GM18499 (cell line): ENCODE results near the gene HSF4.

Source experiments
- ATAC-seq: cut with Tn5 transposase; IDR thresholded peaks from one replicate; pipeline ENCODE4 v1.9.1; 2021; ENCODE audit warnings: moderate number of reproducible peaks; ENCODE audit not compliant: insufficient read depth, unreplicated experiment

The HSF4 gene

DNA sequence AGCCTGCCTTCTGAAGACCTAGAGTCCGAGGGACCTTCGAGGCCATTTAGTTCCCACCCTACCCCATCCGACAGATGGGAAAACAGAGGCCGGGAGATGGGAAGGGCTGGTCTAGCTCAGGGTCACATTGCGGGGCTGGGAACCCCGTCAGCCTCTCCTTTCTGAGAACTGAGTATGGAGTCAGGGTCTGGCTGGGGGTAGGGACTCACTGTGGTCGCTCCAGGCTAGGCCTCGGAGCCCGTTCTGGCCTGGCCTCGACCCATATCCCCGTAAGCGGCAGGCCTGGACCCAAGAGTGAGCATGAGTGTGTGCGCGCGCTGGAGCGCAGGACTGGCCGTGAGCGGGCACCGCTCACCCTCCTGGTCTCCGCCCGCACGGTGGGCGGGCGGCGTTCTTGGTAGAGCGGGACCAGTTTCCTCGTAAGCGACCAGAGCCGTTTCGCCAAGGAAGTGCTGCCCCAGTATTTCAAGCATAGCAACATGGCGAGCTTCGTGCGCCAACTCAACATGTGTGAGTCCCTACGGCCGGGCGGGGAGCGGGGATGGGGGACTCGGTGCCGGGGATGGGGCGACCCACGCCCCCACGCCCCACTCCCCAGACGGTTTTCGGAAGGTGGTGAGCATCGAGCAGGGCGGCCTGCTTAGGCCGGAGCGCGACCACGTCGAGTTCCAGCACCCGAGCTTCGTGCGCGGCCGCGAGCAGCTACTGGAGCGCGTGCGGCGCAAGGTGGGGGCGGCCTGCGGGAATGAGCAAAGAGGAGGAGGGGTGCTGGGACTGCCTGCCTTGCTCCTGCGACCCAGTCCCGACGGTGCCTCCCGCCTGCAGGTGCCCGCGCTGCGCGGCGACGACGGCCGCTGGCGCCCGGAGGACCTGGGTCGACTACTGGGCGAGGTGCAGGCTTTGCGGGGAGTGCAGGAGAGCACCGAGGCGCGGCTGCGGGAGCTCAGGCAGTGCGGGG lies 855 bp downstream of the HSF4 start:
- no peak for ATAC-seq

DNA sequence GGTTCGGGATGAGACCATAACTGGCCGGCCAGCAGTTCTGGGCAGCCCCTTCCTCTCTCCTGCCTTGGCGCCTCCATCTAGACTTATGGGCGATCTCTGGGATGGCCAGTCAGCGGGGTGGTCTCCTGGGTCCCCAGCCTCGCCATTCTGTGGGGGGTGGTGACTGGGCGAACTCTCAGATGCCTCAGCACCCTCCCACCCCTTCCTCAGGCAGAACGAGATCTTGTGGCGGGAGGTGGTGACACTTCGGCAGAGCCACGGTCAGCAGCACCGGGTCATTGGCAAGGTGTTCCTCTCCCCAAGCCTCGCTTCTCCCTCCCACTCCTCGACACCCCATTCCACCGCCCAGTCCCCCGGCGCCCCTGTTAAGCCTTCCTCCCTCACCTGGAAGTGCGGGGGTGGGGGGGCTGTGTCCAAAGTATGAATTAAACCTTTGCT lies 1.6 kb downstream of the HSF4 start:
- no peak for ATAC-seq

DNA sequence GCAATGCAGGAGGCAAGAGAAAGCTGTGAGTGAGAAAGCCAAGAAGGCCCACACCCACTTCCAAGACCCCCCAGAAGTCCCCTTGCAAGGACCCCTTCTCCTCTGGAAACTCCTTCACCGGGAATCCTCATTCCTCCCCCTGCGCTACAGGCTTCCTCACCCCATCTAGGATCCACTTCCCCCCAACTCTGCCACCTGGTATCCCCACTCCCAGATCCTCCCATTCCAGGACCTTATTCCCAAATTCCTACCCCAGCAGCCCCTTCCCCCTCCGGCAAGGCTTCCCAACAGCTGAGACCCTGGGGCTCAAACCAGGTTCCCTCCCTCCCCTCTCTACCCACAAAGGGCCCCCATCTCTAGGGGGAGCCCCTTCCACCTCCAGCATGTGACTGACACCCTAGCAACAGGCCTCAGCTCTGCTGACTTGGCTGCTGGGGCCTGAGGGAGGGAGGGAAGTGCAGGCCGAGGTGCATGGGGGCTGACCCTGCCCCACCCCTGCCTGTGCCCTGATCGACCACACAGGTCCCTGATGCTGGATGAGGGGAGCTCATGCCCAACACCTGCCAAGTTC lies 2.1 kb downstream of the HSF4 start:
- ATAC-seq = no peak

DNA sequence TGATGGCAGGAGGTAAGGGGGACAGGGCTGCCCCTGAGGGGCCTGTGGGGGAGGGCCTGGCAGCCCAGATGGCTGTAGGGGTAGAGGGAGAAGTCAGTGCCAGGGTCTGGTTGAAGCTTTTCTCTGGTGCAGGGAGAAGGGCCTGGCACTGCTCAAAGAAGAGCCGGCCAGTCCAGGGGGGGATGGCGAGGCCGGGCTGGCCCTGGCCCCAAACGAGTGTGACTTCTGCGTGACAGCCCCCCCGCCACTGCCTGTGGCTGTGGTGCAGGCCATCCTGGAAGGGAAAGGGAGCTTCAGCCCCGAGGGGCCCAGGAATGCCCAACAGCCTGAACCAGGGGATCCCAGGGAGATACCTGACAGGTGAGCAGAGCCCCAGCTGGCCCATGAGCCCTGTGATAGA lies 3.0 kb downstream of the HSF4 start:
- ATAC-seq = no peak

DNA sequence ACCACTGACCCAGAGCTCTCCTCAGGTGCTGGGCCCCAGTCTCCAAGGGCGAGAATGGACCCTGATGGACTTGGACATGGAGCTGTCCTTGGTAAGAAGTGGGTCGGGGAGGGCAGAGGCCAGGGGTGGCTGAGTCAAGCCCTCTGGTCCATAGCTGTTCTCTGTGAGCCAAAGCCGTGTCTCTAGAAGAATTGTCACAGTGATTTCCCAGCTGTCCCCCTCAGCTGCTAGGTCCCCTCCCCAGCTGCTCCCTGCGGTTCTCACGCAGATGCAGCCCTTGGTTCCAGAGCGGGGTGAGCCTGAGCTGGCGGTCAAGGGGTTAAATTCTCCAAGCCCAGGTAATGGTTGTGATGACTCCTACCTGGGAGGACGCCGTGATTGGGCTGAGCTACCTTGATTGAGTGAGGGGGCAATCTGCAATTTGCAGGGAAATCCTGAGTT lies 4.5 kb downstream of the HSF4 start:
- ATAC-seq = no peak

DNA sequence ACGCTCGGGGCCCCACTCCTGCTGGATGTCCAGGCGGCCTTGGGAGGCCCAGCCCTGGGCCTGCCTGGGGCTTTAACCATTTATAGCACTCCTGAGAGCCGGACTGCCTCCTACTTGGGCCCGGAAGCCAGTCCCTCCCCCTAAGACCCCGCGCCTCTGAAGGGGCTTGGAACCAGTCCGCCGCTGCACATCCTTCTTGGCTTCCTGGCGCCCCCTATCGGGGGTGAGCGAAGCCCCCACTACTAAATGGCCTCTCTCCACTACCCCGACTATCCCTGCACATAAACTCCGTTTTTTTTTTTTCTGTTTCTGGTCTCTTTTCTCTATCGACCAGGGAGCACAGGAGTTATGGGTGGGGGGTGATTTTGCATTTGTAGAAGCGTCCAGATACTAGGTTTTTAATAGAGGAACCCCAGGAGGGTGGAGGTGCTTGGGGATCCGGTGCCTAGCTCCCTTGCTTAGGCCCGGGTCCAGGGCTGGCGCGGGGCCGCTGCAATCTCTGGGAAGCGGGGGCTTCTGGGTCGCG lies 5.2 kb downstream of the HSF4 start:
- no peak for ATAC-seq

DNA sequence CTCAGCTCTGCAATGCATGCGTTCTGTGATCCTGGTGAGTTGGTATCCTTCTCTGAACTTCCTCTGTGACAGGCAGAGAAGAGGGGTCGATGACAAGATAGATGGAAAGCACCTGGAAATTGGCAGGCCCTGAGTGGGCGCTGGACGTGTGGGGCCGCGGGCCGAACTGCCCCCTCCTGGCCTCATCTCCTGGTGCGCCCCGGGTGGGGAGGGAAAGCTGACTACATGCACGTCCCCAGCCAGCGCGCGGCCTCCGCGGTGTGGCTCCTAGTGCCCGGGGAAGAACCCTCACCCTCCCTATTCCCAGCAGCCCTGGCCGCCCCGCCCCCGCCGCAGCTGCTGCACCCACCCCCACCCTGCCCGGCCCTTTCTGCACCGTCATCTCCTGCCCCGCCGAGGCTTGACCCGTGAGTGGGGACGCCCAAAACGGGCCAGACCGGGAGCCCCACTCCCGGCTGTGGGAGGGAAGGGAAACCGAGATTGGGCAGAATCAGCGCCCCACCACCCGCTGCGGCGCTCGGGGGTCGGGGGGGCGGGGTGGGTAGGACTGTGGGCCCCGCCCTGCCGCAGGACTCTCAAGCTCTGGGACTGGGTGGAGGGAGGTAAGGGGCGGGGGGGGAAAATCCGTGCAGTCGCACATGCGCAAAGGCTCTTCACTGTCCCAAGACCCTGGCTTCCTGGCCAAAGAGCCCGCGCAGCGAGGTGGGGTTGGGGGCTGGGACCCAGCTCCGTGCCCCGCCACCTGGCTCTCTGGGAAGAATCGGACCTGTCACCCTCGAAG lies 5.8 kb downstream of the HSF4 start, which contains the start of gene NOL3:
TSS of gene NOL3 (plus strand) at position 371 of the 781 bp plus-strand sequence.
- ATAC-seq = no peak

DNA sequence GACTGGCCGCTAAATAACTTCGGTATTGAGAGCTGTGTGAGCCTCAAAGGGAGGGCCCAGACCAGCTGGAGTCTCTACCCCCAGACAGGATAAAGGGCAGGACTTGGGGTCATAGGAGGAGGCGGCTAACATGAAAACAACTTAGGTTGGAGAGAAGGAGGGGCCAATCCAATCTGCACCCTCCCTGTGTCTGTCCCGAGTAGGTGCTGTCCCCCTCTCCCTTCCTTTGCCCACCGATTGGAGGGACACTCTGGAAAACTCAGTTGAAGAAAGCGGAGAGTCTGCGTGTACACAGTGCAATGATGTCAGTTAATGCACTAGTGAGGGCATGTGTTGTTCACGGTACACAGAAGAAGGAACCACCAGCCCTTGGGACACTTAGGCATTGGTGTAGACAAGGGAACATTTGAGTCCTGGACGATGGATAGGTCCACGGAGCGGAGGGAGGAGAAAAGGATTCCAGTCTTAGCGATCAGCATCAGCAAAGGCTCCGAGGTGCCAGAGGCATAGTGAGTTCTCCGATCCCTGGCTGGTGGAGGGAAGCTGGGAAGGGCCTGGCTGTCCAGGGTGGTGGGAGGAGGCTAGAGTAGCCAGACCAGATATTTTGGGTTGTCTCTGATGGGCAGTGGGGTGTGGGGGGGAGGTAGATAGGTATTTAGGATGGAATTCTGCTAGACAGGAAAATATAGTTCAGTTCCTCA lies 6.6 kb downstream of the HSF4 start:
- ATAC-seq = no peak

DNA sequence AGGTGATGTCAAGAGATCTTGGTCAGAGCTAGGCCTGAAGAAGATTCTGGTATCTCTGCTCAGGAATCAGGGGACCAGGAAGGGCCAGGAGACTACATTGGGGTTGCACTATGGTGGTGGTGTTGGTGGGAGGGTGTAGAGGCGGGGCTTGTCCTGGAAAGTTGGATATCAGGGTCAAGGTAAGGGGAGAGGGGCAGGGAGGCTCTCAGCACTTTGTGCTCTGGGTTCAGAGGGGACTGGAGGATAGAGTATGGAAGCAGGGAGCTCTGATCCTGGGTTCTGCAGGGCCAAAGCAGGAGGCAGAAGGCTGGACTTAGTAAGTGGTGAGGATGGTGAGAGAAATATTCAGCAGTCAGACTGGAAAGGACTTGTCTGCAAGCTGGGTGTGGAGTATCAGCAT lies 8.8 kb downstream of the HSF4 start:
- ATAC-seq = no peak

DNA sequence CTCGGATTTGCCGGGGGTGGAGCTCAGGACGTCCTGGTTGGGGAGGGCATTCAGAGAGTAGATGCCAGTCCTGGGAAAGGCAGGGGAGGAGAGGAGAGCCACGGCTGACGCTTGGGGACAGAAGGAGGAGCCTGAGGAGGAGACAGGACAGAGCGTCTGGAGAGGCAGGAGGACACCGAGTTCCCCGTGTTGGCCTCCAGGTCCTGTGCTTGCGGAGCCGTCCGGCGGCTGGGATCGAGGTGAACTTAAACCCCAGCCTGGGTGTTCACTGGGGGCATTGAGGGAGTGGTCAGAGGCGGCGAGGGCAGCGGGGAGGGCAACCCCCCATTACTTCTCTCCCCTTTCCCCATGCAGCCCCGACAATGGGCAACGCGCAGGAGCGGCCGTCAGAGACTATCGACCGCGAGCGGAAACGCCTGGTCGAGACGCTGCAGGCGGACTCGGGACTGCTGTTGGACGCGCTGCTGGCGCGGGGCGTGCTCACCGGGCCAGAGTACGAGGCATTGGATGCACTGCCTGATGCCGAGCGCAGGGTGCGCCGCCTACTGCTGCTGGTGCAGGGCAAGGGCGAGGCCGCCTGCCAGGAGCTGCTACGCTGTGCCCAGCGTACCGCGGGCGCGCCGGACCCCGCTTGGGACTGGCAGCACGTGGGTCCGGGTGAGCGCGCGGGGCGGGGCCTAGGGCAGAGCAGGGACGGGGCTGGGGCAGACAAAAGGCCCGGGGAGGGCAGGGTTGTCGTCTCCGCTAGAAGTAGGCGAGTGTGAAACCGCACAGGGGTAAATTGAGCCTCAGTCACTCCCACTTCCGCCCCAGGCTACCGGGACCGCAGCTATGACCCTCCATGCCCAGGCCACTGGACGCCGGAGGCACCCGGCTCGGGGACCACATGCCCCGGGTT lies 9.5 kb downstream of the HSF4 start:
- no peak for ATAC-seq

DNA sequence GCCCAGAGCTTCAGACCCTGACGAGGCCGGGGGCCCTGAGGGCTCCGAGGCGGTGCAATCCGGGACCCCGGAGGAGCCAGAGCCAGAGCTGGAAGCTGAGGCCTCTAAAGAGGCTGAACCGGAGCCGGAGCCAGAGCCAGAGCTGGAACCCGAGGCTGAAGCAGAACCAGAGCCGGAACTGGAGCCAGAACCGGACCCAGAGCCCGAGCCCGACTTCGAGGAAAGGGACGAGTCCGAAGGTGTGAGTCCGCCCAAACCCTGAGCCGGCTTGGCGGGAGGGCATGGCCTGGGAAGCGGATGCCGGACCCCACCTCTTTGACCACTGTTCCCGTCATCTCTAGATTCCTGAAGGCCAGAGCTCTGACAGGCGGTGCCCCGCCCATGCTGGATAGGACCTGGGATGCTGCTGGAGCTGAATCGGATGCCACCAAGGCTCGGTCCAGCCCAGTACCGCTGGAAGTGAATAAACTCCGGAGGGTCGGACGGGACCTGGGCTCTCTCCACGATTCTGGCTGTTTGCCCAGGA lies 10.2 kb downstream of the HSF4 start:
- no peak for ATAC-seq

DNA sequence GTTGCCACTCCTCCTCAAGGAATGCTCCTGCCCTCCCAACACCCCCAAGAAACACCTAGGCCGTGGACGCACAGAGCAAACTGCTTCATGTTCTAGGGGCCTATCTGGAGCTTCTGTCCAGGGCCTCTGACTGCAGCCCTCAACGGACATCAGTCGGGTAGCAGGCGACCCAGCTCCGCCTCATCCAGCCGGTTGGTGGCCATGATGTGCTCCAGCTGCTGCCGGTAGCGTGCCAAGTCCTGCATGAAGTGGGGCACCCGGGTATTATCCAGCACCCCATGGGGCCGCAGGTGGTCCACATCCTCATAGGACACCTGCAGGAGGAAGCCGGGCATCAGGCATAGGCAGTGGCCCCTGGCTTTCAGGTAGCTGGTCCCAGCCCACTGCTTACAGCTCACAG lies 12.1 kb downstream of the HSF4 start:
- ATAC-seq = no peak

DNA sequence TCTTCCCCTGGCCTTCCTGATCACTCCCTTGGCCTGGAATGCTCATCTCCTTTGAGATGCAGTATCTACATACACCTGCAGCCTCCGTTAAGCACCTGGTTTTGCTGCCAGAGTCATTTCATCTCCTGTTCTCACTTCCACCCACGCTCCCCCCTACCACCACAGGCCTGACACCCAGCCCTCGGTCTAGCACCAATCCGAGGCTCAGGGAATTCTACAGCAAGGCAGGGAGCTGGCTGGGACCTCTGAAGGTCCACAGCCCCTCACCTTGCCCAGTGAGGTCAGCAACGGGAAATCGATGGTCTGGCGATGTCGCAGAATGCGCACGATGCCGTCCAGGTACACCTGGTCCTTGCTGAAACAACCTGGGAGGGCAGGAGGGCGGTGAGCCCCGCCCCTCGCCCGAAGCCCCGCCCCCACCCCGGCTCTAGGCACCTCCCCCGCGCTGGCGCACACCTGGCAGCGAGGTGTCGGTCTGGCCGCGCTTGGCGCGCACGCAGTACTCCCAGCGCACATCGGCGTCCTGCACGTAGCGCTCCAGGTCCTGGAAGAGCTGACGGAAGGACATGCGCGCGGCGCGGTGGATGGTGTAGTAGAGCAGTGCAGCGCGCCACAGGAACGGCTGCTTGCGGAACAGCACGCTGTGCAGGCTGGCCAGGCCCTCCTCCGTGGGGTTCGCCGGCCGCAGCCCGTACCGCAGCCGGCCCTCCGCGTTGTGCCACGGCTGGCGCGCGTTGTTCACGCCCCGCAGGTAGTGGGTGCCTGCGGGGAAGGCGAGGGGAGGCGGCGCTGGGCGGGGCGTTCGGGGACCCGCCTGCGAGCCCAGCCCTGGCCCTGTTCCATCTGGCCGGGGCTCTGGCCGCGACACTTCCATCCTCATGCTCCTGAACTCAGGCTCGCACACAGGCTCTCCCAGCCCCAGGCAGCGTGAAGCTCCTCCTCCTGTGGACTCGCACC lies 13.5 kb downstream of the HSF4 start:
- no peak for ATAC-seq

DNA sequence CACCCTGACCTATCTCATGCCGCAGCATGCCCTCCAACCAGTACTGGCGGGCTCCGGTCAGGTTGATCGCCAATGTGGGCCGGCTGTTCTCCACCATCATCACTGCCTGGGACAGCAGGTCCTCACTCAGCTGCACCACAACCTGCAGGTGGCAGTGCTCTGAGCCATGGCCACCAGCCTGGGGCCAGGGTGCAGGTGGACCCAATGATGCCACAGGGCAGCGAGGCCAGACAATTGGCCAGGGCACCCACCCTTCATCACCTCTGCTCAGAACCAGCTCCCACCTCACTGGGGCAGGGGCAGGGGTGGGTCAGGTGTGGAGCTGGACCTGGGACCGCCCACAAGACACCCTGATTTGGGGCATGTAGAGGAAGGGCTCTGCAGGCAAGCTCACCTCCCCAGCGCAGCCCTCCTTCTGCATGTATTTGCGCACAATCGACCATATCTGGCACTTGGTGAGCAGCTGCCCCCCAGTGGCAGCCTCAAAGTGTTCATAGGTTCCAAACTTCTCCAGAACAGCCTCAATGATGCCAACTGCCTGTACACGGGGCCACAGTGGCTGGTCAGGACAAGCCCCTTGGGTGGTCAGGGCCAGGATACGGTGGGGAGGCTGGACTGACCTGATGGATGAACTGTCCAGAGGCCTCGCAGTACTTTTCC lies 15.0 kb downstream of the HSF4 start:
- no peak for ATAC-seq

DNA sequence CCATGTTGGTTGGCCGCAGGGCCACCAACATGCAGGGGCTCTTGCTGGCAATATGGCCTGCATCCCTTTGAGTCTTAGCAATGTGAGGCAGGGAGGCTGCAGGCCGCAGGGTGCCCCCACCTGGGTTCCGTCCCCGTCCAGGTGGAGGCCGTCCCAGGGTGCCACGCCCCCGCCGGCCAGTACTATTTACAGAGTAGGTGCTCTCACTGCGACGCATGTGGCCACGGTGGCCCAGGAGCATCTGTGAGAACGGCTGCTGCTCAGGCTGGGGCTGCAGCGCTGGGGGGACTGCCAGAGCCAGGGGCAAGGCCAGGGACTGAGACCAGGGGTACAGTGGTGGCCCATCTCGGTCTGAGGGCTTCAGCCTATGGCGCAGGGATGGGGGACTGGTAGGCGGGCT lies 15.6 kb downstream of the HSF4 start:
- ATAC-seq = no peak

DNA sequence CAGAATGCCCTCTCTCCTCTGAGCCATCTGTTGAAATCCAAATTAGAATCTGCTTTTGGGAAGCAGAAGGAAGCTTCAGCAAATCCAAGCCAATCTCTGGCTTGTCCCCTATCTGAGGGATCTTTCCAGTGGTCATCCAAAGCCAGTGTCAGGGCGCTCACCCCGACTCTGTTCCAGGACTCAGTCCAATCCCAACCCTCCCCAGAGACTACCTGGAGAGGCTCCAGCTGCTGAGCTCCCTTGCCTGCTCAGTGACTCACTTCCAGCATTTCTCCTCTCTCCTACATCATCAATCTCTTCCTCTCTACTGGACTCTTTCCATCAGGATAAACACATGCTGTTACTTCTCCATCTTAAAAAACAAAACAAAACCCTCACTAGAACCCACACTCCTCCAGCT lies 16.8 kb downstream of the HSF4 start:
- ATAC-seq = no peak

DNA sequence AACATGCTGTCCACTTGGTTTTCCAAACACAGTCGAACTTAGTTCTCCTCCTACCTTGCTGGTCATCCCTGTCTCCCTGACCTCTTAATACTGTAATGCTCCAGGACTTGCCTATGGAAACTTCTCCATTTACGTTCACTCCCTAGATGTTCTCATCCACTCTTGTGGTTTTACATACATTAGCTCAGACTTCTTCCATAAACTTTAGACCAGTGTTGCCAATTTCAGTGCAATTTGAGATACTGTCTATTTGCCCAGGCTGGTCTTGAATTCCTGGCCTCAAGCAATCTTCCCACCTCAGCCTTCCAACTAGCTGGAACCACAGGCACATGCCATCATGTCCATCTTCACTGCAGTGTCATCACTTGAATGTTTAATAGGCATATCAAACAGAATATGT lies 17.7 kb downstream of the HSF4 start:
- ATAC-seq = no peak
